Right renal pelvis (tissue), 4 donors: ENCODE results near the gene SLC4A8. TPM values are rescaled to one million over a fixed set of nuclear protein-coding genes. Genes with fewer than 3 reads are reported as not detected.

Source experiments
- DNase-seq, 4 donors: peaks; one replicate each; pipeline ENCODE4 v3.0.0-alpha.2; 2013; ENCODE audit warnings: low read depth in 4 of 4, low spot score in 3 of 4, missing footprints in 1 of 4
- polyA plus RNA-seq, 4 donors: library from polyadenylated mRNA; unstranded; fragments of 120-200 nt; gene quantifications; one replicate each; pipeline ENCODE4 v1.2.1, GENCODE V29; 2013; ENCODE audit not compliant: insufficient read length in 4 of 4

The SLC4A8 gene
- polyA plus RNA-seq, 4 donors: 3.2 to 3.8 (median 3.5) TPM

DNA sequence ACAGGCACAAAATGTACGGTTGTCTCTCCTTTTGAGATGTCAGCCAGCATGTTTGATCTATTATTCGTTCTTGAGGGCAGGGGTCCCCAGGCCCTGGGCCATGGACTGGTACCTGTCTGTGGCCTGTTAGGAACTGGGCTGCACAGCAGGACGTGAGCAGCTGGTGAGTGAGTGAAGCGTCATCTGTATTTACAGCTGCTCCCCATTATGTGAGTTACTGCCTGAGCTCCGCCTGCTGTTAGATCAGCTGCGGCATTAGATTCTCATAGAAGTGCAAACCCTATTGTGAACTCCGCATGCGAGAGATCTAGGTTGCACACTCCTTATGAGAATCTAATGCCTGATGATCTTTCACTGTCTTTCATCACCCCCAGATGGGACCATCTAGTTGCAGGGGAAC is 125.0 kb downstream of the SLC4A8 start:
- DNase-seq: no peak

Other genes starting within 250 kb of the SLC4A8 start
- gene POU6F1, start 206.8 kb upstream of the SLC4A8 start, polyA plus RNA-seq: 10 to 100 TPM in 1 of 4 donors, 1 to 10 TPM in 3; 7.8 to 11.1 (median 9.1) TPM
- gene DAZAP2, start 186.0 kb upstream of the SLC4A8 start, polyA plus RNA-seq: 100 to 1,000 TPM; 284 to 334 (median 311) TPM
- gene SMAGP, start 154.4 kb upstream of the SLC4A8 start, polyA plus RNA-seq: 10 to 100 TPM; 19.9 to 26.1 (median 22.0) TPM
- gene BIN2, start 100.7 kb upstream of the SLC4A8 start, polyA plus RNA-seq: 1 to 10 TPM; 1.7 to 5.1 (median 2.9) TPM
- gene CELA1, start 78.2 kb upstream of the SLC4A8 start, polyA plus RNA-seq: not detected
- 1 to 10 TPM; 5.0 to 6.9 (median 5.8) TPM for gene GALNT6, start 33.4 kb upstream of the SLC4A8 start, polyA plus RNA-seq
- 1 to 10 TPM; 1.3 to 2.0 (median 1.6) TPM for gene SCN8A, start 166.4 kb downstream of the SLC4A8 start, polyA plus RNA-seq